Spleen (tissue), 7 donors: ENCODE data around the gene GTF3C5.

Experiments
- POLR2A ChIP-seq, 3 donors: fragments of 450-650 bp; IDR thresholded peaks; one replicate each; pipeline ENCODE4 v1.5.1; 2017; ENCODE audit warnings: antibody characterized with exemption in 3 of 3, mild to moderate bottlenecking in 1 of 3
- POLR2AphosphoS5 ChIP-seq, 3 donors: sonication (generic); formaldehyde crosslinking; IDR thresholded peaks; one replicate each; pipeline ENCODE4 v1.5.1; 2017; ENCODE audit warnings: antibody characterized with exemption in 3 of 3
- TF ChIP-seq, protein P1 (sequence below), 11 experiments: fragments of 200-600 bp in 7 of 11; fragments of 450-650 bp in 4 of 11; sonication (generic) in 4 of 11; IDR thresholded peaks in 8 of 11; conservative IDR thresholded peaks in 3 of 11; 1 replicate in 7 of 11; 2 replicates in 4 of 11; pipeline versions ENCODE4 v1.4.0 to v1.8.0; 2016 to 2021; ENCODE audit warnings: antibody characterized with exemption in 11 of 11, inconsistent platforms in 4 of 11, mild to moderate bottlenecking in 1 of 11
- donor health status: DM: no; HTN: no; CAD: no; lungs with moderate emphysema.
- donor health status: DM: no; HTN: no; CAD: no.
- donor health status: DM: no; HTN: no; CAD: no.

- TF ChIP-seq, protein P1, sequence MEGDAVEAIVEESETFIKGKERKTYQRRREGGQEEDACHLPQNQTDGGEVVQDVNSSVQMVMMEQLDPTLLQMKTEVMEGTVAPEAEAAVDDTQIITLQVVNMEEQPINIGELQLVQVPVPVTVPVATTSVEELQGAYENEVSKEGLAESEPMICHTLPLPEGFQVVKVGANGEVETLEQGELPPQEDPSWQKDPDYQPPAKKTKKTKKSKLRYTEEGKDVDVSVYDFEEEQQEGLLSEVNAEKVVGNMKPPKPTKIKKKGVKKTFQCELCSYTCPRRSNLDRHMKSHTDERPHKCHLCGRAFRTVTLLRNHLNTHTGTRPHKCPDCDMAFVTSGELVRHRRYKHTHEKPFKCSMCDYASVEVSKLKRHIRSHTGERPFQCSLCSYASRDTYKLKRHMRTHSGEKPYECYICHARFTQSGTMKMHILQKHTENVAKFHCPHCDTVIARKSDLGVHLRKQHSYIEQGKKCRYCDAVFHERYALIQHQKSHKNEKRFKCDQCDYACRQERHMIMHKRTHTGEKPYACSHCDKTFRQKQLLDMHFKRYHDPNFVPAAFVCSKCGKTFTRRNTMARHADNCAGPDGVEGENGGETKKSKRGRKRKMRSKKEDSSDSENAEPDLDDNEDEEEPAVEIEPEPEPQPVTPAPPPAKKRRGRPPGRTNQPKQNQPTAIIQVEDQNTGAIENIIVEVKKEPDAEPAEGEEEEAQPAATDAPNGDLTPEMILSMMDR (IDR thresholded peaks at IDR 0.05 in 8 of 11, conservative IDR thresholded peaks at IDR 0.05 in 3 of 11): no peak
- TF ChIP-seq POLR2A (IDR thresholded peaks at IDR 0.05): no peak
- no peak for TF ChIP-seq POLR2AphosphoS5 (IDR thresholded peaks at IDR 0.05)
Observed at GRCh38 chr9:132986114-132986513, 44.7 kb upstream of the GTF3C5 start.
